ENCODE results near the gene RARB. TPM values are rescaled to one million over a fixed set of nuclear protein-coding genes. Genes with fewer than 3 reads are reported as not detected.

RARB gene
- total and polyA plus RNA-seq, 2 of the 13 experiments (the other 11 are each of a cell fraction or from before 2014, with no cell fraction given) = 0.16 TPM; not detected in 1

- H3K9me3 ChIP-seq (ENCODE audit: low read length) = no peaks in the 10 kb centered on the region
- no peak overlapping the region for H3K9ac ChIP-seq (ENCODE audit: insufficient read depth, low read depth, low read length)
- FAIRE-seq = no peak
- H3K4me2 ChIP-seq (ENCODE audit: low read depth, low read length) = no peak overlapping the region
- 5% methylated on average over 1 of the region's 1 CpG for WGBS (ENCODE audit: low lambda C conversion rate)
- H4K20me1 ChIP-seq (ENCODE audit: insufficient read depth, low read length) = no peaks in the 10 kb centered on the region
- CTCF ChIA-PET (ENCODE audit: low intra/inter-chr PET ratio, low total read pairs) = interaction anchor here (0.6 kb wide), 1 partner anchor 135 kb away, joined by 3 read pairs; no protein-coding TSS in a partner anchor
- intact Hi-C loops (cut with micrococcal nuclease; ENCODE audit: unreplicated experiment) (no loop called here), in situ Hi-C loops (cut with HindIII; ENCODE audit: extremely low pct_ligation_motif_present, low pct_unique_long_range_greater_than_20kb) (no loop called here)
- H3K79me2 ChIP-seq (ENCODE audit: insufficient read depth, low read length) = no peaks in the 10 kb centered on the region
- POLR2A ChIA-PET = no interaction called here
- no peak for ATAC-seq
- H2AFZ ChIP-seq (ENCODE audit: low read length) = no peak overlapping the region
- no peak overlapping the region for H3K4me3 ChIP-seq (replicated peaks in 1 of 3; ENCODE audit: insufficient read depth in 1 of 3, low read depth in 2 of 3, low read length in 3 of 3)
- no peaks in the 10 kb centered on the region for H3K27me3 ChIP-seq (ENCODE audit: control insufficient read depth in 1 of 2, insufficient read depth in 2 of 2, low read length in 2 of 2)
- no peaks in the 10 kb centered on the region for H3K36me3 ChIP-seq (replicated peaks in 1 of 2; ENCODE audit: control insufficient read depth in 1 of 2, insufficient read depth in 2 of 2, low read length in 2 of 2)
- no peak for DNase-seq (ENCODE audit: low spot score)
- no peaks in the 10 kb centered on the region for H3K4me1 ChIP-seq (ENCODE audit: insufficient read depth, low read length)
- no TSS peak for BruUV-seq (replicated peaks)
- H3K27ac ChIP-seq (ENCODE audit: extremely low read length, insufficient read depth, low read length) = no peak overlapping the region
- no peak for TF ChIP-seq REL (CRISPR knock-in tag; conservative IDR thresholded peaks at IDR 0.05)
- TF ChIP-seq ZNF484 (CRISPR knock-in tag; IDR thresholded peaks at IDR 0.05; ENCODE audit: borderline replicate concordance, low read depth) = no peak
- no peak for TF ChIP-seq ZBTB44 (CRISPR knock-in tag; IDR thresholded peaks at IDR 0.05)
- no peak for TF ChIP-seq TFDP2 (CRISPR knock-in tag; IDR thresholded peaks at IDR 0.05)
- TF ChIP-seq FOSL2 (CRISPR knock-in tag; IDR thresholded peaks at IDR 0.05) = no peak
- no peak for TF ChIP-seq NFE2L2 (IDR thresholded peaks at IDR 0.05; ENCODE audit: low read length)
- TF ChIP-seq IKZF1 (IDR thresholded peaks at IDR 0.05) = no peak
- no peak for TF ChIP-seq AGO1 (IDR thresholded peaks at IDR 0.05; ENCODE audit: low read depth, low read length, poor library complexity, severe bottlenecking)
- no peak for TF ChIP-seq GLI4 (CRISPR knock-in tag; IDR thresholded peaks at IDR 0.05; ENCODE audit: borderline replicate concordance)
- TF ChIP-seq ZNF724P (CRISPR knock-in tag; IDR thresholded peaks at IDR 0.05; ENCODE audit: borderline replicate concordance) = no peak
- TF ChIP-seq THRA (CRISPR knock-in tag; IDR thresholded peaks at IDR 0.05; ENCODE audit: borderline replicate concordance) = no peak
- TF ChIP-seq BRCA1 (CRISPR knock-in tag; IDR thresholded peaks at IDR 0.05) = no peak
- TF ChIP-seq FOXP4 (CRISPR knock-in tag; IDR thresholded peaks at IDR 0.05) = no peak
- TF ChIP-seq ZFY (CRISPR knock-in tag; IDR thresholded peaks at IDR 0.05) = no peak
These were observed 120.0 kb downstream of the RARB start for GRCh38 chr3:25547943-25548674.

All from HepG2 (cell line).